Activated CD8-positive, alpha-beta T cell treated with anti-CD3 and anti-CD28 coated beads for 36 hours (primary cell): Measurements from ENCODE around the gene INTS4. TPM values are rescaled to one million over a fixed set of nuclear protein-coding genes. Genes with fewer than 3 reads are reported as not detected.
"Not testable (repeated sequence)": the region's sequence is repeated elsewhere in the genome, so short reads cannot be mapped to it uniquely, and the experiment has no call there.

Experiments
- ATAC-seq: fragments of 200-7000 bp; cut with Tn5 transposase; one replicate; pipeline ENCODE4 v1.10.0; 2021; ENCODE audit warnings: mild to moderate bottlenecking, moderate library complexity
- CTCF ChIA-PET: fragments of 350-600 bp; sonication (Branson Sonifier 250); formaldehyde crosslinking; loops from one replicate; lab custom pipeline; 2021; ENCODE audit warnings: antibody characterized with exemption; lab: Charles Lee
- POLR2A ChIA-PET: fragments of 350-600 bp; sonication (Branson Sonifier 250); formaldehyde crosslinking; loops from one replicate; lab custom pipeline; 2021; ENCODE audit warnings: antibody characterized with exemption; lab: Charles Lee
- DNase-seq: peaks from one replicate; pipeline ENCODE4 v3.0.0-alpha.2; 2020
- H3K27ac Mint-ChIP-seq: one replicate; pipeline ENCODE4 v1.8.0; 2021; ENCODE audit warnings: mild to moderate bottlenecking, mixed read lengths
- H3K27me3 Mint-ChIP-seq: one replicate; pipeline ENCODE4 v1.8.0; 2021; ENCODE audit warnings: mixed read lengths
- H3K36me3 Mint-ChIP-seq: one replicate; pipeline ENCODE4 v1.8.0; 2021; ENCODE audit warnings: low read depth, mixed read lengths
- H3K4me1 Mint-ChIP-seq: one replicate; pipeline ENCODE4 v1.8.0; 2021; ENCODE audit warnings: low read depth, mixed read lengths
- H3K4me3 Mint-ChIP-seq: one replicate; pipeline ENCODE4 v1.8.0; 2021; ENCODE audit warnings: mild to moderate bottlenecking, moderate library complexity, mixed read lengths
- H3K9me3 Mint-ChIP-seq: one replicate; pipeline ENCODE4 v1.8.0; 2021; ENCODE audit warnings: mixed read lengths
- CTCF ChIP-seq: fragments of 200-600 bp; IDR thresholded peaks from one replicate; pipeline ENCODE4 v1.8.0; 2022; ENCODE audit warnings: antibody characterized with exemption, mild to moderate bottlenecking
- intact Hi-C: fragments of 100-400 bp; cut with micrococcal nuclease; formaldehyde crosslinking; loops from one replicate; pipeline ENCODE4 v1.10.0; 2022
- total RNA-seq, 2 experiments: library from RNA; stranded (reverse); gene quantifications; one replicate each; pipeline ENCODE4 v1.2.3, GENCODE V29; 2021

INTS4 gene
- total RNA-seq, 2 experiments from 2014 or later: 44.4 to 45.8 TPM

DNA sequence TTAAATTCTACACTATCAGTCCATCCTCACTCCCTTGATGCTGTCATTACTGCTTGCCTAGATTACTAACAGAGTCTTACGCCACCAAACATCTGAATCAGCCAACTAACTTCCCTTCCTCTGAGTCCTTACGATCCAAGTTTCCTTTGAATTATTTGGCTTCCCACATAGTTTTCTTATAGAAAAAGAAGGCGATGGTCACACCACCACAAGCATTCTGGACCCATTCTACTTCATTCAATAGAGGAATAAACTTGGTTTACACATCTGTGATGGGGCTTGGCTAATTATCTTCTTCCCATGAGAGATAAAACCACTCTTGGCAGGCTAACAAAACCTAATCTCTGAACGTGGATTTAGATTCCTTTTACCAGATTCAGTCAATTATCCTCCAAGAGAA, 35.0 kb downstream of the INTS4 start:
- ATAC-seq: no peak
- H3K36me3 Mint-ChIP-seq: peaks cover 14% of the 10 kb centered on the region
- no peaks in the 10 kb centered on the region for H3K27me3 Mint-ChIP-seq
- no peaks in the 10 kb centered on the region for H3K4me1 Mint-ChIP-seq
- H3K27ac Mint-ChIP-seq: no peak overlapping the region
- intact Hi-C loops: no loop called here
- no peaks in the 10 kb centered on the region for H3K9me3 Mint-ChIP-seq
- no peak for DNase-seq
- no peak for TF ChIP-seq CTCF
- ChIA-PET CTCF (interaction anchor here (1.1 kb wide), 1 partner anchor 40 kb away, joined by 3 read pairs; no protein-coding TSS in a partner anchor), POLR2A (no interaction called here)
- H3K4me3 Mint-ChIP-seq: no peak overlapping the region

DNA sequence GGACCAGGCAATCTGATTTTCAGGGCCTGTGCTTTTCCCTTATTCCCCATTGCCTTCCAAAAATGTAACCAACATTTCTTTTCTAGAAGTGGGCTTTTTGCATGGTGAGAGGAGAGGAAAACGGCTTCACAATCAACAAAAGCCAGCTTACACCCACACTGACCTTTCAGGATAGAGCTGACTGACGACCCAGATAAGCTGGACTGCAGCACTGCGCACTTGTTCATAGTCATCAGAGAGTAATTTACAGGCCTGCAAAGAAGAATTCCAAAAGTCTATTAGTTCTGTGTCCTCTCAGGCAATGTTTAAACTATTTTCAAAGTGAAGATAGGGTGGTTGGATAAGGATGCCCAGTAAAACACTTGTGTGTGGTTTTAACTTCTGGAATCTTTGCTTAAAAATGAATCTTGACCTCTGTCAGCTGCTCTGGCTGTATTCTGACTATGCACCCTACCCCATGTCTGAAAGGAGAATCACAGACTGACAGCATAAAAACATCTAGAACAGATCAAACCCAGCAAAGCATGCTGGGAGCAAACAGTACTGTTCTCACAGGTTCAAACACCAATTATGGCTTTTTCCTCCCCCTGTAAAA, 35.8 kb downstream of the INTS4 start:
- H3K4me3 Mint-ChIP-seq, H3K27me3 Mint-ChIP-seq, POLR2A ChIA-PET, DNase-seq, H3K27ac Mint-ChIP-seq, ATAC-seq, H3K9me3 Mint-ChIP-seq, H3K4me1 Mint-ChIP-seq, intact Hi-C loops, CTCF ChIA-PET: not testable (repeated sequence)
- peaks cover 19% of the 10 kb centered on the region for H3K36me3 Mint-ChIP-seq

DNA sequence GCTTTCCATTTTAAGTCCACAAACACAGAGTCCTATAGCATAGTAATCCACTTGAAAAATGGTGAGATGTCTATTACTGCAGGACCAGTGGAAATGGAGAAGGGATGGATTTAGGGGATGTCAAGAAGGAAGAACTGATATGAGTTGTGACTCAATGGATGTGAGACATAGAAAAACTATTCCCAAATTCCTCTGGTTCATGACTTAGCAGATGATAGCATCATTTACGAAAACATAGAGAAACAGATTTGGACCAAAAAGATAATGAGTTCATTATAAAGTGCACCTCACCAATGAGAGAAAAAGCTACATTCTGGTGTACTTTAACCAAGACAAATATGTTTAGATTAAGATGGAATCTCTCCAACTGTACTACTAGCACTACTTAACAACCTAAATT, 51.2 kb downstream of the INTS4 start:
- H3K27me3 Mint-ChIP-seq, H3K9me3 Mint-ChIP-seq, intact Hi-C loops, ATAC-seq, CTCF ChIA-PET, H3K4me3 Mint-ChIP-seq, H3K27ac Mint-ChIP-seq, POLR2A ChIA-PET, DNase-seq: not testable (repeated sequence)
- Mint-ChIP-seq H3K4me1 (peaks cover 11% of the 10 kb centered on the region), H3K36me3 (peaks cover 20% of the 10 kb centered on the region)

DNA sequence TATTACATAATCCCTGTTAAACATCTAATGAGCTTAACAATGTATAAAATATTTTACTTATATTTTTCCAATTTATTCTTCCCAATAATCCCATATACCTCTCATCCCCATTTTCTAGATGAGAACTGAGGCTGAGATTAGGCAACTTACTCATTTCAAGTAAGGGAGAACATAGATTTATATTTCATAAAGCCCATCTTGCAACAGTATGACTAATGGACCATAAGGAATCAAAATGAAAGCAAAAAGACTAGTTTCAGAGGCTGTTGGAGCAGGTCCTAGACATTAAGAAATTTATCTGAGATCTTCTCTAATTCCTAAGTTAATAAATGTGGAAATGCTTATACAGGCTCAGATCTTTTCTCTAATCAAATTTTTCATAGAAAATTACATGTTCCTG, 52.0 kb downstream of the INTS4 start:
- POLR2A ChIA-PET, H3K9me3 Mint-ChIP-seq, ATAC-seq, DNase-seq, intact Hi-C loops, H3K27ac Mint-ChIP-seq, H3K27me3 Mint-ChIP-seq, H3K4me3 Mint-ChIP-seq: not testable (repeated sequence)
- CTCF ChIA-PET: interaction anchor here (1.0 kb wide), 1 partner anchor 57 kb away, joined by 3 read pairs; no protein-coding TSS in a partner anchor
- H3K36me3 Mint-ChIP-seq: peaks cover 13% of the 10 kb centered on the region
- H3K4me1 Mint-ChIP-seq: peaks cover 11% of the 10 kb centered on the region

DNA sequence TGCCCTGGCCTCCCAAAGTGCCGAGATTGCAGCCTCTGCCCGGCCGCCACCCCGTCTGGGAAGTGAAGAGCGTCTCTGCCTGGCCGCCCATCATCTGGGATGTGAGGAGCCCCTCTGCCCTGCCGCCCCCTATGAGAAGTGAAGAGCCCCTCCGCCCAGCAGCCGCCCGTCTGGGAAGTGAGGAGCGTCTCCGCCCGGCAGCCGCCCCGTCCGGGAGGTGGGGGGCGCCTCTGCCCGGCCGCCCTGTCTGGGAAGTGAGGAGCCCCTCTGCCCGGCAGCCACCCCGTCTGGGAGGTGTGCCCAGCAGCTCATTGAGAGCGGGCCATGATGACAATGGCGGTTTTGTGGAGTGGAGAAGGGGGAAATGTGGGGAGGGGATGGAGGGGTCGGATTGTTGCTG, 60.9 kb downstream of the INTS4 start:
- ATAC-seq, H3K27me3 Mint-ChIP-seq, DNase-seq, POLR2A ChIA-PET, H3K4me3 Mint-ChIP-seq, H3K27ac Mint-ChIP-seq, CTCF ChIA-PET, intact Hi-C loops, H3K9me3 Mint-ChIP-seq, H3K4me1 Mint-ChIP-seq: not testable (repeated sequence)
- peaks cover 45% of the 10 kb centered on the region for H3K36me3 Mint-ChIP-seq

- H3K36me3 Mint-ChIP-seq: peaks cover 49% of the 10 kb centered on the region
- H3K27me3 Mint-ChIP-seq, CTCF ChIA-PET: not testable (repeated sequence)
Measured at GRCh38 chr11:77930334-77931208, 63.9 kb downstream of the INTS4 start.

GRCh38 chr11:77917713-77918112, 76.8 kb downstream of the INTS4 start:
- intact Hi-C loops, H3K4me3 Mint-ChIP-seq, H3K36me3 Mint-ChIP-seq, H3K4me1 Mint-ChIP-seq, H3K9me3 Mint-ChIP-seq, DNase-seq, H3K27me3 Mint-ChIP-seq, CTCF ChIA-PET, POLR2A ChIA-PET, H3K27ac Mint-ChIP-seq, ATAC-seq: not testable (repeated sequence)

More at GRCh38 chr11:77930334-77931208, 63.9 kb downstream of the INTS4 start:
- H3K4me3 Mint-ChIP-seq, ATAC-seq, H3K9me3 Mint-ChIP-seq, intact Hi-C loops, H3K4me1 Mint-ChIP-seq, POLR2A ChIA-PET, DNase-seq: not testable (repeated sequence)
- H3K27ac Mint-ChIP-seq: peak overlapping the region; percentile 52

DNA sequence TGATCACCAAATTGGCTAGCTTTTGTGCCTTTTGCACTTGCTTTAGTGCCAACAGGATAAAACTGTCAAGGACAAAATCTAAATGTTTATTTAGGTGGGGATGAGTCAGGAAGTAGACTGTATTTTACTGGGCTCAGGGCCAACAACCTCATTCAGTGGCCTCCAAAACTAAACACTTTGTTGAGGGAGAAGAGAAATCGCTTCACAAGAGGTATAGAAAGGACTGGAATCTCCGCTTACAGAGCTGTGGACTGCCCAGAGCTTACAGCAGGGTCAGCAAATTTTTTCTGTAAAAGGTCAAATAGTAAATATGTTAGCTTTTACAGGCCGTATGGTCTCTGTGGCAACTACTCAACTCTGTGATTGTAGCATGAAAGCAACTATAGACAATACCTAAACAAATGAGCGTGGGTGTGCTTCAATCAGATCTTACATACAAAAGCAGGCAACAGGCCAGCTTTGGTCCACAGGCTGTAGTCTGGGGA, 80.1 kb downstream of the INTS4 start:
- H3K27me3 Mint-ChIP-seq, ATAC-seq, intact Hi-C loops, DNase-seq, H3K9me3 Mint-ChIP-seq, POLR2A ChIA-PET, H3K4me1 Mint-ChIP-seq, CTCF ChIA-PET, H3K27ac Mint-ChIP-seq, H3K4me3 Mint-ChIP-seq: not testable (repeated sequence)
- H3K36me3 Mint-ChIP-seq: peaks cover 15% of the 10 kb centered on the region

GRCh38 chr11:77913608-77914306, 80.7 kb downstream of the INTS4 start:
- CTCF ChIA-PET, POLR2A ChIA-PET, H3K9me3 Mint-ChIP-seq, intact Hi-C loops, H3K4me1 Mint-ChIP-seq, H3K27ac Mint-ChIP-seq, H3K4me3 Mint-ChIP-seq, H3K27me3 Mint-ChIP-seq, ATAC-seq, DNase-seq: not testable (repeated sequence)
- H3K36me3 Mint-ChIP-seq: peaks cover 15% of the 10 kb centered on the region

GRCh38 chr11:77910828-77911227, 83.6 kb downstream of the INTS4 start:
- H3K27me3 Mint-ChIP-seq, H3K27ac Mint-ChIP-seq, H3K9me3 Mint-ChIP-seq, CTCF ChIA-PET, POLR2A ChIA-PET, H3K4me3 Mint-ChIP-seq, DNase-seq, H3K4me1 Mint-ChIP-seq, ATAC-seq, intact Hi-C loops: not testable (repeated sequence)
- peaks cover 15% of the 10 kb centered on the region for H3K36me3 Mint-ChIP-seq
